HepG2 (cell line): ENCODE data around the gene AKR1A1. TPM values are rescaled to one million over a fixed set of nuclear protein-coding genes. Genes with fewer than 3 reads are reported as not detected.

Experiments
- ATAC-seq: fragments of 200-7000 bp; cut with Tn5 transposase; 3 replicates; pipeline ENCODE4 v1.9.1; 2020; ENCODE audit warnings: mild to moderate bottlenecking, moderate library complexity
- BruUV-seq: library from RNA; stranded (reverse); fragments of 400-500 nt; replicated peaks from 2 replicates; lab custom pipeline; 2021; lab: Mats Ljungman, UMichigan
- CTCF ChIA-PET: fragments of 300-600 bp; formaldehyde crosslinking; extraction: SDS; loops from one replicate; lab custom pipeline; 2021; ENCODE audit warnings: low total read pairs, inconsistent platforms, low intra/inter-chr PET ratio; lab: Yijun Ruan, JAX
- POLR2A ChIA-PET: fragments of 350-600 bp; sonication (Branson Sonifier 250); formaldehyde crosslinking; loops from one replicate; lab custom pipeline; 2020; ENCODE audit warnings: antibody characterized with exemption, inconsistent platforms; lab: Yijun Ruan, JAX
- DNase-seq: peaks from one replicate; pipeline ENCODE4 v3.0.0-alpha.2; 2015; ENCODE audit warnings: low spot score
- FAIRE-seq: peaks from 3 replicates; lab custom pipeline; 2011; peaks lifted over from hg19 to GRCh38; lab: Jason Lieb, UNC
- H2AFZ ChIP-seq: one replicate; pipeline ENCODE4 v1.6.1; 2011; ENCODE audit warnings: low read length, inconsistent platforms
- H3K27ac ChIP-seq: fragments of 300-600 bp; 3 replicates; pipeline ENCODE4 v1.8.0; 2011; ENCODE audit warnings: mixed run types, mild to moderate bottlenecking, mixed read lengths, low read length, inconsistent platforms; ENCODE audit not compliant: insufficient read depth; ENCODE audit errors: extremely low read length
- H3K27me3 ChIP-seq, 2 experiments: fragments of 200-600 bp in 1 of 2; 2 replicates in 1 of 2; 3 replicates in 1 of 2; pipeline versions ENCODE4 v1.6.0 to v1.8.0; 2011; ENCODE audit warnings: low read length in 2 of 2, mild to moderate bottlenecking in 2 of 2, moderate library complexity in 2 of 2, inconsistent platforms in 1 of 2; ENCODE audit not compliant: insufficient read depth in 2 of 2, control insufficient read depth in 1 of 2
- H3K36me3 ChIP-seq, 2 experiments: fragments of 200-600 bp in 1 of 2; replicated peaks in 1 of 2; 2 replicates in 1 of 2; 3 replicates in 1 of 2; pipeline versions ENCODE4 v1.5.1 to v1.8.0; 2011; ENCODE audit warnings: low read length in 2 of 2, inconsistent platforms in 1 of 2; ENCODE audit not compliant: insufficient read depth in 2 of 2, control insufficient read depth in 1 of 2
- H3K4me1 ChIP-seq: 2 replicates; pipeline ENCODE4 v1.5.1; 2012; ENCODE audit warnings: low read length, inconsistent platforms; ENCODE audit not compliant: insufficient read depth
- H3K4me2 ChIP-seq: 2 replicates; pipeline ENCODE4 v1.6.0; 2011; ENCODE audit warnings: low read depth, low read length, inconsistent platforms
- H3K4me3 ChIP-seq, 3 experiments: fragments of 200-600 bp in 1 of 3; sonication (generic), shearing (Covaris generic) in 1 of 3; replicated peaks in 1 of 3; 2 replicates each; pipeline ENCODE4 v1.5.1; 2011 to 2016; ENCODE audit warnings: low read length in 3 of 3, inconsistent platforms in 2 of 3, low read depth in 2 of 3, mild to moderate bottlenecking in 2 of 3, control low read depth in 1 of 3, mixed read lengths in 1 of 3; ENCODE audit not compliant: insufficient read depth in 1 of 3
- H3K79me2 ChIP-seq: one replicate; pipeline ENCODE4 v1.6.1; 2011; ENCODE audit warnings: low read length, inconsistent platforms; ENCODE audit not compliant: insufficient read depth
- H3K9ac ChIP-seq: 2 replicates; pipeline ENCODE4 v1.6.0; 2011; ENCODE audit warnings: mild to moderate bottlenecking, low read depth, low read length, inconsistent platforms; ENCODE audit not compliant: insufficient read depth
- H3K9me3 ChIP-seq: 2 replicates; pipeline ENCODE4 v1.5.1; 2012; ENCODE audit warnings: mild to moderate bottlenecking, low read length
- H4K20me1 ChIP-seq: 2 replicates; pipeline ENCODE4 v1.6.0; 2011; ENCODE audit warnings: inconsistent platforms, mild to moderate bottlenecking, low read length, moderate library complexity; ENCODE audit not compliant: insufficient read depth
- HNRNPH1 ChIP-seq: fragments of 200-400 bp; formaldehyde crosslinking; optimal IDR thresholded peaks from 2 replicates; pipeline ENCODE3; 2017; ENCODE audit warnings: mild to moderate bottlenecking, low read depth, low read length
- KDM5B ChIP-seq: sonication (generic); formaldehyde crosslinking; IDR thresholded peaks from 2 replicates; pipeline ENCODE4 v1.4.0; 2020; ENCODE audit warnings: missing genetic modification reagents, mild to moderate bottlenecking, borderline replicate concordance
- PHF8 ChIP-seq: sonication (generic); formaldehyde crosslinking; IDR thresholded peaks from 2 replicates; pipeline ENCODE4 v1.5.0; 2020; ENCODE audit warnings: missing genetic modification reagents
- POLR2A ChIP-seq, 2 experiments: IDR thresholded peaks; 2 replicates each; pipeline ENCODE4 v1.6.1; 2011; ENCODE audit warnings: low read depth in 2 of 2, low read length in 2 of 2, mild to moderate bottlenecking in 1 of 2, moderate library complexity in 1 of 2; ENCODE audit not compliant: insufficient read depth in 1 of 2
- SOX13 ChIP-seq, 3 experiments: fragments of 450-650 bp in 1 of 3; sonication (generic) in 1 of 3; formaldehyde crosslinking in 1 of 3; IDR thresholded peaks in 2 of 3; conservative IDR thresholded peaks in 1 of 3; 2 replicates each; pipeline versions ENCODE4 v1.5.0 to v1.6.1; 2016 to 2020; ENCODE audit warnings: antibody characterized with exemption in 1 of 3, mild to moderate bottlenecking in 1 of 3, missing compliant biosample characterization in 1 of 3, missing genetic modification reagents in 1 of 3, moderate library complexity in 1 of 3
- ZKSCAN8 ChIP-seq: IDR thresholded peaks from 2 replicates; pipeline ENCODE4 v1.6.1; 2016; ENCODE audit warnings: borderline replicate concordance, missing genetic modification reagents, missing compliant biosample characterization
- ZNF44 ChIP-seq: sonication (generic); formaldehyde crosslinking; IDR thresholded peaks from 2 replicates; pipeline ENCODE4 v1.5.1; 2020; ENCODE audit warnings: mild to moderate bottlenecking, missing genetic modification reagents
- ZNF619 ChIP-seq: sonication (generic); formaldehyde crosslinking; IDR thresholded peaks from 2 replicates; pipeline ENCODE4 v1.4.0; 2020; ENCODE audit warnings: mild to moderate bottlenecking, missing genetic modification reagents
- ZNF792 ChIP-seq: IDR thresholded peaks from 2 replicates; pipeline ENCODE4 v1.6.1; 2016
- ZNF850 ChIP-seq: sonication (generic); formaldehyde crosslinking; conservative IDR thresholded peaks from 2 replicates; pipeline ENCODE4 v1.9.0; 2021; ENCODE audit warnings: mild to moderate bottlenecking, missing genetic modification reagents
- WGBS: methylation state at CpG from one replicate; pipeline ENCODE4 v1.1.6; 2017; ENCODE audit warnings: low lambda C conversion rate; 5-methylcytosine and 5-hydroxymethylcytosine counted together
- in situ Hi-C: cut with HindIII; loops from 2 replicates; pipeline ENCODE4 v1.10.0; 2017; ENCODE audit warnings: low pct_unique_long_range_greater_than_20kb; ENCODE audit not compliant: extremely low pct_ligation_motif_present
- intact Hi-C: fragments of 100-400 bp; cut with micrococcal nuclease; formaldehyde crosslinking; loops from one replicate; pipeline ENCODE4 v1.10.0; 2022; ENCODE audit not compliant: unreplicated experiment
- polyA plus RNA-seq, 8 experiments: library from polyadenylated mRNA; depleted of rRNA in 3 of 8; stranded (reverse) in 7 of 8; unstranded in 1 of 8; fragments of >200 nt; fragmentation: Illumina TruSeq in 4 of 8; extraction: Trizol in 4 of 8; gene quantifications; 2 replicates each; pipeline versions ENCODE4 v1.2.1 to v1.2.3, GENCODE V29; 2011 to 2016; ENCODE audit warnings: low read depth in 4 of 8, missing spikeins in 1 of 8, mixed read lengths in 1 of 8; ENCODE audit not compliant: insufficient read depth in 1 of 8
- total RNA-seq, 5 experiments: library from RNA; depleted of rRNA; stranded (reverse); fragments of >200 nt; fragmentation: Illumina TruSeq; extraction: Trizol; gene quantifications; 2 replicates each; pipeline ENCODE4 v1.2.3, GENCODE V29; 2016; ENCODE audit warnings: low read depth in 1 of 5
- TF ChIP-seq, protein P1 (sequence below): IDR thresholded peaks from 2 replicates; pipeline ENCODE4 v1.6.1; 2016; ENCODE audit warnings: low read depth
- TF ChIP-seq, protein P2 (sequence below): sonication (generic); formaldehyde crosslinking; IDR thresholded peaks from 2 replicates; pipeline ENCODE4 v1.5.0; 2020; ENCODE audit warnings: missing genetic modification reagents
- TF ChIP-seq, protein P3 (sequence below): sonication (generic); formaldehyde crosslinking; IDR thresholded peaks from 2 replicates; pipeline ENCODE4 v1.8.0; 2022; ENCODE audit warnings: mild to moderate bottlenecking, missing genetic modification reagents, moderate library complexity
- TF ChIP-seq, protein P4 (sequence below): sonication (generic); formaldehyde crosslinking; conservative IDR thresholded peaks from 2 replicates; pipeline ENCODE4 v1.8.1; 2023; ENCODE audit warnings: missing genetic modification reagents

The AKR1A1 gene
- total and polyA plus RNA-seq, 2 of the 13 experiments (the other 11 are each of a cell fraction or from before 2014, with no cell fraction given): 181 to 217 TPM

DNA sequence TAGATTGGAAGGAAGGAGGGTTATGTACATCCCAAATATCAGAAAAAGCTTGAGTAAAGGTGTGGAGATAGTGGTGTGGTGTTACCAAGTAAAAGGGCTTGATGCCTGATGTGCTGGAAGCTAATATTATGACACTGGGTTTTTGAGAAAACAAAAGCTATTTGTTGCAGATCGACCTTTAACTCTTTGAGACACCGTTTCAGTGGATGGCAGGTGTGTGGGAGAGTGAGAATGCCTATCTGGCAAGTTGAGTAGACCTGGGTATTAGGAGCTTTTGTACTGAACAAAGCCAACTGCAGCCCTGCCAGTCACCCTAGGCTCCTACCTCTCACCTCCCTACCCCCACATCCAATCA lies 49.1 kb upstream of the AKR1A1 start:
- Histone ChIP-seq H3K27ac (peak overlapping the region; percentile 90), H3K36me3 (peaks cover 1 to 4% of the 10 kb centered on the region in 2 experiments; a peak in 2 of 5 replicates), H3K4me1 (peaks cover 43% of the 10 kb centered on the region), H3K27me3 (no peaks in the 10 kb centered on the region; a peak in 1 of 5 replicates), H2AFZ (no peak overlapping the region), H3K79me2 (peaks cover 31% of the 10 kb centered on the region), H3K9me3 (no peaks in the 10 kb centered on the region), H3K4me3 (peak overlapping the region; percentile 57 to 83 (median 74)), H3K4me2 (peak overlapping the region; percentile 95), H3K9ac (peak overlapping the region; percentile 82), H4K20me1 (no peaks in the 10 kb centered on the region; the same call in 1 of the 2 replicates)
- in situ Hi-C loops: no loop called here
- ATAC-seq (peak; percentile 2; the same call in 2 of the 3 replicates), DNase-seq (no peak), FAIRE-seq (peak; percentile 44)
- intact Hi-C loops: no loop called here
- no TSS peak for BruUV-seq
- ChIA-PET CTCF (no interaction called here), POLR2A (interaction anchor here (0.8 to 5.3 kb wide), 15 partner anchors 9 to 198 kb away, joined by 3 to 144 read pairs (median 9); partner anchors contain the start of genes AKR1A1, MUTYH, NASP and PRDX1)
- 0% methylated on average over 2 of the region's 2 CpGs for WGBS
- no peak for TF ChIP-seq ZNF44 (CRISPR knock-in tag)
- TF ChIP-seq ZNF619: no peak
- TF ChIP-seq, protein P1, sequence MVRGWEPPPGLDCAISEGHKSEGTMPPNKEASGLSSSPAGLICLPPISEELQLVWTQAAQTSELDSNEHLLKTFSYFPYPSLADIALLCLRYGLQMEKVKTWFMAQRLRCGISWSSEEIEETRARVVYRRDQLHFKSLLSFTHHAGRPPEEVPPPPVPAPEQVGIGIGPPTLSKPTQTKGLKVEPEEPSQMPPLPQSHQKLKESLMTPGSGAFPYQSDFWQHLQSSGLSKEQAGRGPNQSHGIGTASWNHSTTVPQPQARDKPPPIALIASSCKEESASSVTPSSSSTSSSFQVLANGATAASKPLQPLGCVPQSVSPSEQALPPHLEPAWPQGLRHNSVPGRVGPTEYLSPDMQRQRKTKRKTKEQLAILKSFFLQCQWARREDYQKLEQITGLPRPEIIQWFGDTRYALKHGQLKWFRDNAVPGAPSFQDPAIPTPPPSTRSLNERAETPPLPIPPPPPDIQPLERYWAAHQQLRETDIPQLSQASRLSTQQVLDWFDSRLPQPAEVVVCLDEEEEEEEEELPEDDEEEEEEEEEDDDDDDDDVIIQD (CRISPR knock-in tag): peak; percentile 13; the same call in 1 of the 2 replicates
- TF ChIP-seq ZNF792 (CRISPR knock-in tag): peak; percentile 37; the same call in 1 of the 2 replicates
- peak; percentile 30; the same call in 1 of the 2 replicates for TF ChIP-seq PHF8
- no peak for TF ChIP-seq HNRNPH1
- TF ChIP-seq, protein P2, sequence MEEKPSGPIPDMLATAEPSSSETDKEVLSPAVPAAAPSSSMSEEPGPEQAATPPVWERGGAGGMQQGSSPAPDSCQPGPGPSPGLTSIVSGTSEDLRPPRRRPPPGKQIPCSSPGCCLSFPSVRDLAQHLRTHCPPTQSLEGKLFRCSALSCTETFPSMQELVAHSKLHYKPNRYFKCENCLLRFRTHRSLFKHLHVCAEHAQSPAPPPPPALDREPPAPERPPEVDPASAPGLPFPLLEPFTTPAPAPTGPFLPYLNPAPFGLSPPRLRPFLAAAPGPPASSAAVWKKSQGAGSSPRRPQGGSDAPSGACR (CRISPR knock-in tag): 0 out of 2 replicates have a peak, but pooled peaks have one; percentile 45
- 0 out of 2 replicates have a peak, but pooled peaks have one; percentile 15 for TF ChIP-seq ZKSCAN8
- no peak for TF ChIP-seq KDM5B
- TF ChIP-seq ZNF850 (CRISPR knock-in tag): no peak
- TF ChIP-seq, protein P3, sequence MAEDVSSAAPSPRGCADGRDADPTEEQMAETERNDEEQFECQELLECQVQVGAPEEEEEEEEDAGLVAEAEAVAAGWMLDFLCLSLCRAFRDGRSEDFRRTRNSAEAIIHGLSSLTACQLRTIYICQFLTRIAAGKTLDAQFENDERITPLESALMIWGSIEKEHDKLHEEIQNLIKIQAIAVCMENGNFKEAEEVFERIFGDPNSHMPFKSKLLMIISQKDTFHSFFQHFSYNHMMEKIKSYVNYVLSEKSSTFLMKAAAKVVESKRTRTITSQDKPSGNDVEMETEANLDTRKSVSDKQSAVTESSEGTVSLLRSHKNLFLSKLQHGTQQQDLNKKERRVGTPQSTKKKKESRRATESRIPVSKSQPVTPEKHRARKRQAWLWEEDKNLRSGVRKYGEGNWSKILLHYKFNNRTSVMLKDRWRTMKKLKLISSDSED (CRISPR knock-in tag): no peak
- TF ChIP-seq POLR2A (IDR thresholded peaks at IDR 0.05; ENCODE audit: insufficient read depth in 1 of 2, low read depth in 2 of 2, low read length in 2 of 2): 0 out of 4 replicates have a peak, but pooled peaks of 1 of the 2 experiments have one; percentile 16
- no peak for TF ChIP-seq SOX13 (IDR thresholded peaks at IDR 0.05)
- peak in 1 of 2 experiments; percentile 52; a peak in 1 of 4 replicates for TF ChIP-seq SOX13 (CRISPR knock-in tag; conservative IDR thresholded peaks at IDR 0.05 in 1 of 2, IDR thresholded peaks at IDR 0.05 in 1 of 2)
- TF ChIP-seq, protein P4, sequence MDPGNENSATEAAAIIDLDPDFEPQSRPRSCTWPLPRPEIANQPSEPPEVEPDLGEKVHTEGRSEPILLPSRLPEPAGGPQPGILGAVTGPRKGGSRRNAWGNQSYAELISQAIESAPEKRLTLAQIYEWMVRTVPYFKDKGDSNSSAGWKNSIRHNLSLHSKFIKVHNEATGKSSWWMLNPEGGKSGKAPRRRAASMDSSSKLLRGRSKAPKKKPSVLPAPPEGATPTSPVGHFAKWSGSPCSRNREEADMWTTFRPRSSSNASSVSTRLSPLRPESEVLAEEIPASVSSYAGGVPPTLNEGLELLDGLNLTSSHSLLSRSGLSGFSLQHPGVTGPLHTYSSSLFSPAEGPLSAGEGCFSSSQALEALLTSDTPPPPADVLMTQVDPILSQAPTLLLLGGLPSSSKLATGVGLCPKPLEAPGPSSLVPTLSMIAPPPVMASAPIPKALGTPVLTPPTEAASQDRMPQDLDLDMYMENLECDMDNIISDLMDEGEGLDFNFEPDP: 0 out of 2 replicates have a peak, but pooled peaks have one; percentile 17
